Keratinocyte (primary cell): ENCODE results near the gene PSD4. TPM values are rescaled to one million over a fixed set of nuclear protein-coding genes. Genes with fewer than 3 reads are reported as not detected.
A peak's percentile ranks its signal among the peaks of the same experiment; 100 is the strongest.

ENCODE experiments used
- DNase-seq: peaks from one replicate; pipeline ENCODE4 v3.0.0-alpha.2; 2011; ENCODE audit warnings: low read depth, missing footprints, low spot score
- FAIRE-seq: peaks from 2 replicates; lab custom pipeline; 2011; peaks lifted over from hg19 to GRCh38; lab: Jason Lieb, UNC
- H2AFZ ChIP-seq: 2 replicates; pipeline ENCODE4 v1.6.0; 2012; ENCODE audit warnings: low read length, control low read depth, inconsistent platforms; ENCODE audit not compliant: control insufficient read depth
- H3K27ac ChIP-seq: 2 replicates; pipeline ENCODE4 v1.5.1; 2011; ENCODE audit warnings: low read length; ENCODE audit not compliant: control insufficient read depth, insufficient read depth
- H3K27me3 ChIP-seq: 3 replicates; pipeline ENCODE4 v1.6.0; 2011; ENCODE audit warnings: low read length; ENCODE audit not compliant: control insufficient read depth, insufficient read depth; ENCODE audit errors: extremely low read depth
- H3K36me3 ChIP-seq, 2 experiments: 2 replicates in 1 of 2; 3 replicates in 1 of 2; pipeline ENCODE4 v1.5.1; 2011; ENCODE audit warnings: low read length in 2 of 2, mild to moderate bottlenecking in 1 of 2; ENCODE audit not compliant: control insufficient read depth in 2 of 2, insufficient read depth in 2 of 2; ENCODE audit errors: extremely low read depth in 1 of 2
- H3K4me1 ChIP-seq: 3 replicates; pipeline ENCODE4 v1.5.1; 2011; ENCODE audit warnings: low read length; ENCODE audit not compliant: control insufficient read depth, insufficient read depth; ENCODE audit errors: extremely low read depth
- H3K4me2 ChIP-seq: 3 replicates; pipeline ENCODE4 v1.6.0; 2011; ENCODE audit warnings: low read depth, low read length; ENCODE audit not compliant: control insufficient read depth, insufficient read depth; ENCODE audit errors: extremely low read depth
- H3K4me3 ChIP-seq, 3 experiments: fragments of 200-600 bp in 1 of 3; sonication (generic) in 1 of 3; 2 replicates in 2 of 3; 3 replicates in 1 of 3; pipeline ENCODE4 v1.5.1; 2011 to 2016; ENCODE audit warnings: low read length in 3 of 3, mild to moderate bottlenecking in 3 of 3, control low read depth in 2 of 3, inconsistent platforms in 1 of 3, low read depth in 1 of 3, mixed read lengths in 1 of 3, mixed run types in 1 of 3, moderate library complexity in 1 of 3; ENCODE audit not compliant: control insufficient read depth in 2 of 3, insufficient read depth in 2 of 3; ENCODE audit errors: extremely low read depth in 1 of 3
- H3K79me2 ChIP-seq: 2 replicates; pipeline ENCODE4 v1.6.0; 2012; ENCODE audit warnings: low read length; ENCODE audit not compliant: control insufficient read depth, insufficient read depth
- H3K9ac ChIP-seq: 3 replicates; pipeline ENCODE4 v1.6.0; 2011; ENCODE audit warnings: low read length; ENCODE audit not compliant: control insufficient read depth, insufficient read depth; ENCODE audit errors: extremely low read depth
- H3K9me1 ChIP-seq: 3 replicates; pipeline ENCODE4 v1.6.0; 2011; ENCODE audit warnings: low read length; ENCODE audit not compliant: control insufficient read depth, insufficient read depth; ENCODE audit errors: extremely low read depth
- H3K9me3 ChIP-seq: 2 replicates; pipeline ENCODE4 v1.5.1; 2012; ENCODE audit warnings: low read depth, low read length; ENCODE audit not compliant: control insufficient read depth
- H4K20me1 ChIP-seq: 3 replicates; pipeline ENCODE4 v1.6.0; 2011; ENCODE audit warnings: low read length; ENCODE audit not compliant: control insufficient read depth, insufficient read depth; ENCODE audit errors: extremely low read depth
- EZH2 ChIP-seq: IDR thresholded peaks from one replicate; pipeline ENCODE4 v1.6.1; 2012; ENCODE audit warnings: inconsistent platforms, mild to moderate bottlenecking, low read length, moderate library complexity
- dilution Hi-C: fragments of 300-500 bp; cut with MboI; formaldehyde crosslinking; loops from one replicate; pipeline ENCODE4 v1.7.0; 2020; ENCODE audit warnings: low sequenced_read_pairs; ENCODE audit not compliant: extremely low pct_ligation_motif_present
- polyA plus RNA-seq, 5 experiments: library from polyadenylated mRNA; depleted of rRNA in 3 of 5; stranded (reverse) in 3 of 5; stranded (forward) in 1 of 5; unstranded in 1 of 5; fragments of >200 nt; gene quantifications; 1 replicate in 1 of 5; 2 replicates in 3 of 5; 3 replicates in 1 of 5; pipeline versions ENCODE4 v1.2.1 to v1.2.3, GENCODE V29; 2011 to 2012; ENCODE audit warnings: missing spikeins in 2 of 5, low read depth in 1 of 5, low replicate concordance in 1 of 5
- TF ChIP-seq, protein P1 (sequence below), 3 experiments: IDR thresholded peaks in 1 of 3; conservative IDR thresholded peaks in 1 of 3; optimal IDR thresholded peaks in 1 of 3; 2 replicates in 2 of 3; 3 replicates in 1 of 3; pipeline versions ENCODE3 to v1.5.1; 2011; ENCODE audit warnings: low read length in 3 of 3, mild to moderate bottlenecking in 3 of 3, moderate library complexity in 2 of 3, control low read depth in 1 of 3, inconsistent platforms in 1 of 3; ENCODE audit not compliant: insufficient read depth in 2 of 3; ENCODE audit errors: extremely low read depth in 1 of 3

The PSD4 gene
- polyA plus RNA-seq, 1 donor (not counting 4 experiments of a cell fraction or from before 2014, with no cell fraction given): 11.1 TPM

DNA sequence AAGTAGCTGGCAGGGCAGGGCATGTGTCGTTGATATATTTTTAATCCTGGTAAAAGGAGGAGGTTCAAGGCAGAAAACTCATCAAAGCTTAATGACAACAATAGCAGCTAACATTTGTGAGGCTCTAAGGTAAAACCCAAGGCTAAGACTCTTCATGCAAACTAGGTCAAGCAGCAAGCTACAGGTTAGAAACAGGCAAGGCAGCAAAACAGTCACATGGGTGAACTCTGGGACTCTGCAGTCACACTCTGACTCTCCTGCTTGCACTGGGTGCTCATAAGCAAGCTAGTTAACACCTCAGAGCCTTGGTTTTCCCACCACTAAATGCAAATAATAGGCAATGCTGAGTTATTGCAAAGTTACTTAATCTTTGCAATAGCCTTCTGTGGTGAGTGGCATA lies 38.5 kb upstream of the PSD4 start:
- no peaks in the 10 kb centered on the region for H4K20me1 ChIP-seq
- no peaks in the 10 kb centered on the region for H3K9me3 ChIP-seq
- FAIRE-seq: no peak
- TF ChIP-seq EZH2: no peak
- TF ChIP-seq, protein P1, sequence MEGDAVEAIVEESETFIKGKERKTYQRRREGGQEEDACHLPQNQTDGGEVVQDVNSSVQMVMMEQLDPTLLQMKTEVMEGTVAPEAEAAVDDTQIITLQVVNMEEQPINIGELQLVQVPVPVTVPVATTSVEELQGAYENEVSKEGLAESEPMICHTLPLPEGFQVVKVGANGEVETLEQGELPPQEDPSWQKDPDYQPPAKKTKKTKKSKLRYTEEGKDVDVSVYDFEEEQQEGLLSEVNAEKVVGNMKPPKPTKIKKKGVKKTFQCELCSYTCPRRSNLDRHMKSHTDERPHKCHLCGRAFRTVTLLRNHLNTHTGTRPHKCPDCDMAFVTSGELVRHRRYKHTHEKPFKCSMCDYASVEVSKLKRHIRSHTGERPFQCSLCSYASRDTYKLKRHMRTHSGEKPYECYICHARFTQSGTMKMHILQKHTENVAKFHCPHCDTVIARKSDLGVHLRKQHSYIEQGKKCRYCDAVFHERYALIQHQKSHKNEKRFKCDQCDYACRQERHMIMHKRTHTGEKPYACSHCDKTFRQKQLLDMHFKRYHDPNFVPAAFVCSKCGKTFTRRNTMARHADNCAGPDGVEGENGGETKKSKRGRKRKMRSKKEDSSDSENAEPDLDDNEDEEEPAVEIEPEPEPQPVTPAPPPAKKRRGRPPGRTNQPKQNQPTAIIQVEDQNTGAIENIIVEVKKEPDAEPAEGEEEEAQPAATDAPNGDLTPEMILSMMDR (optimal IDR thresholded peaks at IDR 0.05 in 1 of 3, IDR thresholded peaks at IDR 0.05 in 1 of 3, conservative IDR thresholded peaks at IDR 0.05 in 1 of 3; ENCODE audit: extremely low read depth in 1 of 3, insufficient read depth in 2 of 3, low read length in 3 of 3): no peak
- no peaks in the 10 kb centered on the region for H3K9me1 ChIP-seq
- dilution Hi-C loops: no loop called here
- H3K27ac ChIP-seq: no peak overlapping the region
- H3K4me2 ChIP-seq: no peak overlapping the region
- H2AFZ ChIP-seq: no peak overlapping the region
- H3K4me3 ChIP-seq: no peak overlapping the region
- H3K4me1 ChIP-seq: peaks cover 20% of the 10 kb centered on the region
- DNase-seq: no peak
- H3K79me2 ChIP-seq: no peaks in the 10 kb centered on the region
- no peak overlapping the region for H3K9ac ChIP-seq
- peaks cover 17% of the 10 kb centered on the region in 2 experiments for H3K36me3 ChIP-seq
- H3K27me3 ChIP-seq: no peaks in the 10 kb centered on the region

DNA sequence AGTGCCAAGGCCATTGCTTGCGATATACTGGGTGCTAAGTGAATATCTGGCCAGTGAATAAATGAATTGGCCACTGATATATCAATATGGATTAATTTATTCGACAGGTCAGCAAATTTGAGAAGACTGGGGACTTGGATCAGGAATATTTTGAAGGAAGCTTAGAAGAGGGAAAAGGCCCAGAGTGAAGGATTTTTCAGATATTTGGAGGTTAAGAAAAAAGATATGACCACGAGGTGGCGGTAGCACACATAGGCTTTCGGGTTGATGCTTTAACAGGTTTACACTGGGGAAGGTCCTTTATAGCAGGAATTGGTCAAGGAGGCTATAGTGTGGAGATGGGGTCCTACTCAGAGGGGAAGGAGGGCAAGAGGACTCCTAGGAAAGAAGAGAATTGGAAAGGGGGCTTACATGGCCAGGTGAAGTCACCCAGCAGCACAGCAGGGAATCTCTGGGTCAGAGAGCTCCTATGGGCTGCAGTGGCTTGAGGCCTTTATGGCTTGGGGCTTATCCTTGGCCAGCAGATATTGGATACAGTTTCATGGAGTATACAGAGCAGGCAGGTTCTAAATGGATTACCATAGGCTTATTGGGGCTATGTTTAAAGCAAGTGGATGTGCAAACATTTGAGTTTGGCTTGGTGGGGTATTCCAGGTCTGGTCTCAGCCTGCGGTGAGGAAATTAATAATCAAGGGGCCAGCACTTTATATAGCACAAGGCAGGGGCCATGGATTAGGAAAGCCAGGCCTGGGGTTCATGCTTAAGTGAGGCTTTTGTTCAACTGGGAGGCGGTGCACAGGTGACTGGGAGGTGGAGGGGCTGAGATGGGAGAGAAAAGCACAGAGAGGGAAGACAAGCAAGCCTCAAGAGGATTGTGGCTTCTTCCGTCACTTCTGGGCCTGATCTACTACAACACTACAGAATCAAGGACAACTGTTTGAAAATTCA lies 36.7 kb upstream of the PSD4 start:
- Histone ChIP-seq H3K9me3 (no peaks in the 10 kb centered on the region), H3K4me3 (no peak overlapping the region), H3K27me3 (no peaks in the 10 kb centered on the region), H3K4me2 (no peak overlapping the region), H2AFZ (no peak overlapping the region), H3K4me1 (peaks cover 20% of the 10 kb centered on the region), H3K27ac (no peak overlapping the region), H3K36me3 (peaks cover 5 to 6% of the 10 kb centered on the region in 2 experiments), H3K79me2 (no peaks in the 10 kb centered on the region), H3K9me1 (no peaks in the 10 kb centered on the region), H3K9ac (no peak overlapping the region), H4K20me1 (no peaks in the 10 kb centered on the region)
- dilution Hi-C loops: no loop called here
- FAIRE-seq: peak; percentile 95
- no peak for DNase-seq
- TF ChIP-seq EZH2: no peak
- TF ChIP-seq, protein P1 (optimal IDR thresholded peaks at IDR 0.05 in 1 of 3, IDR thresholded peaks at IDR 0.05 in 1 of 3, conservative IDR thresholded peaks at IDR 0.05 in 1 of 3; ENCODE audit: extremely low read depth in 1 of 3, insufficient read depth in 2 of 3, low read length in 3 of 3): peak; percentile 64 to 68 (median 65)
